Neural progenitor cell (in vitro differentiated cells): ENCODE measurements around the gene TTLL10. TPM values are rescaled to one million over a fixed set of nuclear protein-coding genes. Genes with fewer than 3 reads are reported as not detected.
"Not testable (repeated sequence)": the region's sequence is repeated elsewhere in the genome, so short reads cannot be mapped to it uniquely, and the experiment has no call there.

Experiments
- DNase-seq: peaks from one replicate; pipeline ENCODE4 v3.0.0-alpha.2; 2016; ENCODE audit warnings: low spot score
- H2AFZ ChIP-seq: fragments of 200-600 bp; sonication (generic); replicated peaks from 2 replicates; pipeline ENCODE4 v1.6.1; 2016; ENCODE audit warnings: antibody characterized with exemption
- H3F3A ChIP-seq: fragments of 200-600 bp; sonication (generic); 2 replicates; pipeline ENCODE4 v1.6.1; 2016; ENCODE audit warnings: antibody characterized with exemption, low read depth
- H3K27ac ChIP-seq: fragments of 200-600 bp; sonication (generic); 2 replicates; pipeline ENCODE4 v1.5.1; 2016; ENCODE audit warnings: mild to moderate bottlenecking
- H3K27me3 ChIP-seq: fragments of 200-600 bp; sonication (generic); 2 replicates; pipeline ENCODE4 v1.6.1; 2016; ENCODE audit warnings: mild to moderate bottlenecking, moderate library complexity
- H3K36me3 ChIP-seq: fragments of 200-600 bp; sonication (generic); 2 replicates; pipeline ENCODE4 v1.5.1; 2016
- H3K4me1 ChIP-seq: fragments of 200-600 bp; sonication (generic); 2 replicates; pipeline ENCODE4 v1.6.1; 2016; ENCODE audit warnings: mixed run types
- H3K4me2 ChIP-seq: fragments of 200-600 bp; sonication (generic); 2 replicates; pipeline ENCODE4 v1.6.1; 2016
- H3K4me3 ChIP-seq: fragments of 200-600 bp; sonication (generic); 2 replicates; pipeline ENCODE4 v1.5.1; 2016
- H3K79me2 ChIP-seq: fragments of 200-600 bp; sonication (generic); 2 replicates; pipeline ENCODE4 v1.6.1; 2016; ENCODE audit warnings: low read depth
- H3K9ac ChIP-seq: fragments of 200-600 bp; sonication (generic); 2 replicates; pipeline ENCODE4 v1.6.1; 2016
- H3K9me3 ChIP-seq: fragments of 200-600 bp; sonication (generic); 2 replicates; pipeline ENCODE4 v1.5.1; 2016; ENCODE audit warnings: low read depth
- H4K20me1 ChIP-seq: fragments of 200-600 bp; sonication (generic); 2 replicates; pipeline ENCODE4 v1.6.1; 2016; ENCODE audit warnings: low read depth
- H3K27ac Mint-ChIP-seq: 3 replicates; pipeline ENCODE4 v1.8.0; 2021; ENCODE audit warnings: mixed read lengths
- H3K27me3 Mint-ChIP-seq: 2 replicates; pipeline ENCODE4 v1.8.0; 2022; ENCODE audit warnings: low read depth, mild to moderate bottlenecking, inconsistent platforms, moderate library complexity, mixed read lengths; ENCODE audit not compliant: insufficient read depth
- H3K36me3 Mint-ChIP-seq: 3 replicates; pipeline ENCODE4 v1.8.0; 2021; ENCODE audit warnings: mixed read lengths
- H3K4me1 Mint-ChIP-seq: 3 replicates; pipeline ENCODE4 v1.8.0; 2021; ENCODE audit warnings: mixed read lengths
- H3K4me3 Mint-ChIP-seq: 3 replicates; pipeline ENCODE4 v1.8.0; 2021; ENCODE audit warnings: mild to moderate bottlenecking, moderate library complexity, mixed read lengths
- H3K9me3 Mint-ChIP-seq: 3 replicates; pipeline ENCODE4 v1.8.0; 2020; ENCODE audit warnings: mixed read lengths
- EZH2 ChIP-seq: fragments of 200-600 bp; sonication (generic); IDR thresholded peaks from 2 replicates; pipeline ENCODE4 v1.6.1; 2017; ENCODE audit warnings: antibody characterized with exemption, mild to moderate bottlenecking, moderate library complexity
- EZH2phosphoT487 ChIP-seq: fragments of 200-600 bp; sonication (generic); IDR thresholded peaks from 2 replicates; pipeline ENCODE4 v1.6.1; 2017; ENCODE audit warnings: antibody characterized with exemption
- total RNA-seq: library from RNA; depleted of rRNA; stranded (reverse); fragments of >200 nt; gene quantifications from 2 replicates; pipeline ENCODE4 v1.2.3, GENCODE V29; 2015; ENCODE audit warnings: low replicate concordance
- TF ChIP-seq, protein P1 (sequence below): fragments of 200-600 bp; sonication (generic); IDR thresholded peaks from 2 replicates; pipeline ENCODE4 v1.5.1; 2017; ENCODE audit warnings: antibody characterized with exemption, mild to moderate bottlenecking

Gene TTLL10
- total RNA-seq, 1 donor from 2014 or later: not detected

DNA sequence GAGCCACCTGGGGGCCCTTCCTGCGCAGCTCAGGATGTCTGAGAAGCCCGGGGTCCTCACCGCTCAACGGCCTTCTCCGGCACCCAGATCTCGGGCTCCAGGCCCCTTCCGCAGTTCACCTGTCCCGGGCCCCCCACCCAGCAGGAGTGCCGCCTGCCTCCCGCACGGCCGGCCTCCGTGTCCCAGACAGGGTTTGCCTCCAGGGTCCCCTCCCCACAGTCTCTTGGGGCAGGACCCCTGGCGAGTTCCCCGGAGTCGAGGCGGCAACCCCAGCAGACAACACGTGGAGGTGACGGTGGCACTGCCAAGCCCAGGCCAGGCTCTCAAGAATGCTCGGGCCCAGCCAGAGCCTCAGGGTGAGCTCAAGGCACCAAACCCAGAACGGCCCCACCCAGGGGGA, 22.4 kb upstream of the TTLL10 start:
- no peak overlapping the region for H3K4me3 Mint-ChIP-seq
- peaks cover 30% of the 10 kb centered on the region for H3K9me3 Mint-ChIP-seq

DNA sequence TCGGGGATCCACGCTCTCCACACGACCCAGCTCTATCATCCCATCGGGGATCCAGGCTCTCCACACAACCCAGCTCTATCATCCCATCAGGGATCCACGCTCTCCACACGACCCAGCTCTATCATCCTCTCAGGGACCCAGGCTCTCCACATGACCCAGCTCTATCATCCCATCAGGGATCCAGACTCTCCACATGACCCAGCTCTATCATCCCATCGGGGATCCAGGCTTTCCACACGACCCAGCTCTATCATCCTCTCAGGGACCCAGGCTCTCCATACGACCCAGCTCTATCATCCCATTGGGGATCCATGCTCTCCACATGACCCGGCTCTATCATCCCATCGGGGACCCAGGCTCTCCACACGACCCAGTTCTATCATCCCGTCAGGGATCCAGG, 21.2 kb upstream of the TTLL10 start:
- H3K9me3 ChIP-seq, H2AFZ ChIP-seq, H3K4me1 ChIP-seq, H3K36me3 ChIP-seq, H3K4me2 ChIP-seq, H3K27ac ChIP-seq, H3K4me1 Mint-ChIP-seq, H3K79me2 ChIP-seq, H3K9ac ChIP-seq, H3K4me3 ChIP-seq, DNase-seq, H3K27me3 ChIP-seq, H4K20me1 ChIP-seq, H3K36me3 Mint-ChIP-seq: not testable (repeated sequence)
- peaks cover 30% of the 10 kb centered on the region for H3K9me3 Mint-ChIP-seq
- peaks cover 15% of the 10 kb centered on the region for H3F3A ChIP-seq
- peak overlapping the region; percentile 1 for H3K27ac Mint-ChIP-seq
- H3K4me3 Mint-ChIP-seq: peak overlapping the region; percentile 51
- H3K27me3 Mint-ChIP-seq: peaks cover 29% of the 10 kb centered on the region

More for the DNA sequence above, 22.4 kb upstream of the TTLL10 start:
- no peaks in the 10 kb centered on the region for H3K79me2 ChIP-seq
- H3K9ac ChIP-seq: no peak overlapping the region
- no peaks in the 10 kb centered on the region for H3K9me3 ChIP-seq
- no peak for DNase-seq
- Mint-ChIP-seq H3K36me3 (peaks cover 8% of the 10 kb centered on the region), H3K27ac (no peak overlapping the region), H3K4me1 (peaks cover 4% of the 10 kb centered on the region), H3K27me3 (peaks cover 30% of the 10 kb centered on the region)
- peaks cover 15% of the 10 kb centered on the region for H3F3A ChIP-seq
- no peak overlapping the region for H3K4me2 ChIP-seq
- H2AFZ ChIP-seq: no peak overlapping the region
- H3K27me3 ChIP-seq: no peaks in the 10 kb centered on the region
- no peak overlapping the region for H3K4me3 ChIP-seq
- TF ChIP-seq EZH2phosphoT487 (no peak), EZH2 (no peak)
- TF ChIP-seq, protein P1, sequence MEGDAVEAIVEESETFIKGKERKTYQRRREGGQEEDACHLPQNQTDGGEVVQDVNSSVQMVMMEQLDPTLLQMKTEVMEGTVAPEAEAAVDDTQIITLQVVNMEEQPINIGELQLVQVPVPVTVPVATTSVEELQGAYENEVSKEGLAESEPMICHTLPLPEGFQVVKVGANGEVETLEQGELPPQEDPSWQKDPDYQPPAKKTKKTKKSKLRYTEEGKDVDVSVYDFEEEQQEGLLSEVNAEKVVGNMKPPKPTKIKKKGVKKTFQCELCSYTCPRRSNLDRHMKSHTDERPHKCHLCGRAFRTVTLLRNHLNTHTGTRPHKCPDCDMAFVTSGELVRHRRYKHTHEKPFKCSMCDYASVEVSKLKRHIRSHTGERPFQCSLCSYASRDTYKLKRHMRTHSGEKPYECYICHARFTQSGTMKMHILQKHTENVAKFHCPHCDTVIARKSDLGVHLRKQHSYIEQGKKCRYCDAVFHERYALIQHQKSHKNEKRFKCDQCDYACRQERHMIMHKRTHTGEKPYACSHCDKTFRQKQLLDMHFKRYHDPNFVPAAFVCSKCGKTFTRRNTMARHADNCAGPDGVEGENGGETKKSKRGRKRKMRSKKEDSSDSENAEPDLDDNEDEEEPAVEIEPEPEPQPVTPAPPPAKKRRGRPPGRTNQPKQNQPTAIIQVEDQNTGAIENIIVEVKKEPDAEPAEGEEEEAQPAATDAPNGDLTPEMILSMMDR: no peak
- H3K36me3 ChIP-seq: no peaks in the 10 kb centered on the region
- no peak overlapping the region for H3K27ac ChIP-seq
- H3K4me1 ChIP-seq: no peaks in the 10 kb centered on the region
- H4K20me1 ChIP-seq: no peaks in the 10 kb centered on the region

DNA sequence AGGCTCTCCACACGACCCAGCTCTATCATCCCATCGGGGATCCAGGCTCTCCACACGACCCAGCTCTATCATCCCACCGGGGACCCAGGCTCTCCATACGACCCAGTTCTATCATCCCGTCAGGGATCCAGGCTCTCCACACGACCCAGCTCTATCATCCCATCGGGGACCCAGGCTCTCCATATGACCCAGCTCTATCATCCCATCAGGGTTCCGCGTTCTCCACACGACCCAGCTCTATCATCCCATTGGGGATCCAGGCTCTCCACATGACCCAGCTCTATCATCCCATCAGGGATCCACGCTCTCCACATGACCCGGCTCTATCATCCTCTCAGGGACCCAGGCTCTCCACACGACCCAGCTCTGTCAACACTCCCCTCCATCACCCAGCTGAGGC, 20.5 kb upstream of the TTLL10 start:
- not testable (repeated sequence) for H3K9me3 ChIP-seq, H3K4me2 ChIP-seq, H2AFZ ChIP-seq, H3K36me3 ChIP-seq, H3K4me1 Mint-ChIP-seq, H3K4me1 ChIP-seq, H3K4me3 ChIP-seq, H4K20me1 ChIP-seq, H3K79me2 ChIP-seq, DNase-seq, H3K9ac ChIP-seq, H3K36me3 Mint-ChIP-seq, H3K27ac ChIP-seq, H3K27me3 ChIP-seq
- peaks cover 15% of the 10 kb centered on the region for H3F3A ChIP-seq
- peaks cover 26% of the 10 kb centered on the region for H3K27me3 Mint-ChIP-seq
- H3K9me3 Mint-ChIP-seq: peaks cover 30% of the 10 kb centered on the region
- H3K4me3 Mint-ChIP-seq: peak overlapping the region; percentile 51
- peak overlapping the region; percentile 6 for H3K27ac Mint-ChIP-seq

DNA sequence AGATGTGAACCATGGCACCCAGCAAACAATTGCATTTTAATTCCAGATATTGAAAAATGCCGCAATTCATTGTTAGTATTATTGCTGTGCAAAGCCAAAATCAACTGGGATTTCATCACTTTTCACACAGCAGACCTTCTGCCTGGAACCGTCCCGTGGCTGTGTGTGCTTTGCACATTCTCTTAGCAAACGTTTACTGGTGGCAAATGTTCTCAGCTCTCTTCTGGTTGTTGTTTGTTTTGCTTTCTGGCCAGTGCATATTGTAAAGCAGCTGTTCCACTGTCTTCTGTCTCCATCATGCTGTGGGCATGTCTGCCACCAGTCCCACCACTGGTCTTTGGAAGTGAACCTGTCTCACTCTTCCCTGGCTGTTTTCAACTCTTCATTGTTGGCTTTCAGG, 19.8 kb upstream of the TTLL10 start:
- no peak for DNase-seq
- Histone ChIP-seq H3K36me3 (no peaks in the 10 kb centered on the region), H3K4me1 (peaks cover 12% of the 10 kb centered on the region), H3K4me2 (no peak overlapping the region), H3K9ac (no peak overlapping the region), H3K27me3 (no peaks in the 10 kb centered on the region), H2AFZ (no peak overlapping the region), H3K79me2 (no peaks in the 10 kb centered on the region), H3K27ac (no peak overlapping the region), H3K9me3 (no peaks in the 10 kb centered on the region), H4K20me1 (no peaks in the 10 kb centered on the region), H3K4me3 (no peak overlapping the region), H3F3A (peaks cover 21% of the 10 kb centered on the region)
- Mint-ChIP-seq H3K4me1 (peaks cover 3% of the 10 kb centered on the region), H3K27ac (peak overlapping the region; percentile 28), H3K4me3 (no peak overlapping the region), H3K27me3 (peaks cover 26% of the 10 kb centered on the region), H3K9me3 (peaks cover 30% of the 10 kb centered on the region), H3K36me3 (peaks cover 8% of the 10 kb centered on the region)
- TF ChIP-seq EZH2: no peak
- TF ChIP-seq, protein P1: no peak
- TF ChIP-seq EZH2phosphoT487: no peak
